NCI-H2227 (cell line): Measurements from ENCODE around the gene ACER2.

ENCODE experiments used
- DNase-seq: peaks from one replicate; lab custom pipeline; 2025; ENCODE audit not compliant: unreplicated experiment; lab: John Stamatoyannopoulos, UW

Gene ACER2

DNA sequence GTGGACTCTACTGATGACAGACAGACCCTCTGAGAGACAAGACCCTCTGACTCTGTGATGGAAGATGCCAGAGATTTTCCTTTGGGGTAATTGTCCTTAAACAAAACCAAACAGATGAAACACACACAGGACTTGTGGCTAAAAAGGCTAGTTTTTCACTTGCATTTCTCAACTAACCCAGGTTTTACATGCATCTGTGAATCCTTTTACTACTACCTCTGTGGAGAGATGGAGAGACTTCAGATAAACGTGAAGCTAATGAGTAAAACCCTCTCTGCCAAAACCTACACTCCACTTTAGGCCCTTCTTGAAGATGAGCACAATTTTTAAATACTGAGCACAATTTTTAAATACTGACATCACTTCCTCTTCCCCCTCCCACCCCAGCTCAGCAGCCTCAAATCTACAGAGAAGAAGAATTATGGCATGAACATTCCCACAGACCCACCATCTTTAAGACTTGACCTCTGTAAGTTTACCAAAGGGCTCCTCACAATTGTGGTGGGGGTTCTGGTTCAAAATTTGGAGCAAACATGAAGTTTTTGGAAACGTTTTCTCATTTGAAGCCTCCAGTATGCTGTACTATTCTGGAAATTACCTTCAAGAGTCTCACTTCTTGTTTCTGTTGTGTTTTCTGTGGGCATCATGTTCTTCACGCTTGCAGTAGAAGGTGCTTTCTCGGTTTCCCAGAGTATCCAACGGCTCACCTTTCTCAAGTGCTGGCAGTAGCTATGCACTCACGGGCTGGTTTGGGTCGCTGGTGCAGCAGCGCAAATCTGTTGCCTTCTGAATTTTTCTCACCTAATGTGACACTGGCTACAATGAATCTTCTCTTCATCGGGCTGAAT, 42.7 kb downstream of the ACER2 start:
- DNase-seq = no peak

DNA sequence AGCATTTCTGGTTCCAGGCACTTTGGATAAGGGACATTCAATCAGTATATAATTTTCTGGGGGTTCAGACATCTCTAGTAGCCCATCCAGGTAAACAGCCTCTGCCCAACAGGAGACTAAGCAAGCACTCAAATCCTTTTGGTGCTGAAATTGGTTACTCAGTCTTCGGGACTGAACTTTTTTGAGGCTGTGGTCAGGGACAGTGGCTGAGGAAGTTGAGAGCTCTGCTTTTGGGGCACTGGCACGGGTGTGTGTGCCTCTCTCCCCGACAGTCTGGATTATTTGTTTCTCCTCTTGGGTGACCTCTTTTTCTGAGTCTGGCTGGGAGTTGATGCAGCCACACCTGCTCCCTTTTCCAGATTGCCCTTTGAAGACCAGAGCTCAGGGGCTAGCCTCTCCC, 47.6 kb downstream of the ACER2 start:
- DNase-seq = no peak

DNA sequence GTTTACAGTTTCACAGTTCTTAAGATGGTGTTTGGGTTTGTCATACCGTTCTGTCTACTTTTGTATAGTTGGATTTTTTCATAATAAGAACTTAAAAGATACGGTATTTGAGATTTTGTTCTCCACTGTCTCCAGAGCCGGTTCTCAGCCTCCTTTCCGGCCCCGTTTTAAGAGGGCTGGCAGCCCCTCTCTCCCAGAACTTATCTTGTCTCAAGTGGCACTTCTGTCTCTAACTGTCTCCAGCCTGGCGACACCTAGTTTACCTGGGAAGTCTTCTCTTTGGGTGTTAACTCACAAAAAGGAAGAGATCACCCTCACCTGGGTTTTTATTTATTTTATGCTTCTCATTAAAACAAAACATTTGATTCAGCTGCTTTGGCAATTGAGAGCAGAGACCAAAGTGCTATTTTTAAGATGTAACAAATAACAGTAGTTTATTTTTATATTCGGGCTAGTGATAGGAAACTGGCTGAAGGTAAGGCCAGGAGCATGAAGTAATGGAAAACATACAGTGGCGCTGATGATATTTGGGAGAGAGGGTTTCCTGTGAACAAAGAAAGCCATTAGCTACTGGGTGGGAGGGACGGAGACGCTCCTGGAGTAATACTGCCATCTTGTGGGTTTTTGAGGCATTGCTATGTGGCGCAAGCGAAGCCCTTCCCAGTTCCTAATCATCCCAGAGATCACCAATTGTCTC, 48.3 kb downstream of the ACER2 start:
- DNase-seq = peak; percentile 78

DNA sequence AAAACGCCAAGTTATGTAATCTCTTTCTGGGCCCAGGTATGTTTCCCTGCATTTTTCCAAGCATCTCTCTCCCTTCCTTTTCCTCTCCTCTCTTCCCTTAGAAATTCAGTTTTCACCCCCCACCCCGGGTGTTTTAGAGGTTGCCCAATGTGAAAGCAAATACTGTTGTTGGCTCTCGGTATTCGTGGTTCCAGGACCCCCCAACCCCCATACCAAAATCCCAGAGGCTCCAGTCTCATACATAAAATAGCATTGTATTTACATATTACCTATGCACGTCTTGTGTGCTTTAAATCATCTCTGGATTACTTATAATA, 48.8 kb downstream of the ACER2 start:
- DNase-seq = no peak

DNA sequence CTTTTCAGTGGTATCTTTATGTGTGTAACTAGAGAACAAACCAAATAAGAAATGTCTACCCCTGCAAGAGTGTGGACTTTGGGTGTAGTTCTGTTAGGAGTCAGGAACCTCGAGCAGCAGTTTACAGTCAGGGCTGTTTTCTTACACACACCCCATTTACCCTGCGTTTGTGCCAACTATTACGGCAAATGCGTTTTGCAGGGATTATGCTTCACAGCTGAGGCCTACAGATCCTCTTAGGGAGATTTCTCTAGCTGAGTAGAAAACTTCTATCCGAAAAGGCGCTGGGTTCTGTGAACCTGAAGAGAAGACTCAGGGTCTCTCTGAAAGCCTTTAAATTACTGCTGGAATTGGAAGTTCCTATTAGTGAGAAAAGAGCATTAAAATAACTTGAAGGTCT, 51.4 kb downstream of the ACER2 start:
- DNase-seq = no peak

DNA sequence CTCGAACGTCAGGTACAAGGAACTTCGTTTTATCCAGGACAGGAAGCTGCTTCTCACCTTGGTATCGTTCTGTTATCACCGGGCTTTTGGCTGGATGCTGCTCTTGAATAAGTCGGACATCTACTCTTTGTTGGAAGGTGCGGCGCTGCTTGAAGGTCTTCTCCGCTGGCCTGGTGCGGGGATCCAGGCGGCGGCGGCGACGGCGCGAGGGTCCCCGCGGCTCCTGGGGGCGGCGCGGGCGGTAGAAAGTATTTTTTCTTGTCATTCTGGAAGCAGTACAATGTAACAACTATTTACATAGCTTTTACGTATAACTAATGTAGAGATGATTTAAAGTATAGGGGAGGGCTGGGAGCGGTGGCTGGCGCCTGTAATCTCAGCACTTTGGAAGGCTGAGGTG, 52.3 kb downstream of the ACER2 start:
- DNase-seq = no peak

DNA sequence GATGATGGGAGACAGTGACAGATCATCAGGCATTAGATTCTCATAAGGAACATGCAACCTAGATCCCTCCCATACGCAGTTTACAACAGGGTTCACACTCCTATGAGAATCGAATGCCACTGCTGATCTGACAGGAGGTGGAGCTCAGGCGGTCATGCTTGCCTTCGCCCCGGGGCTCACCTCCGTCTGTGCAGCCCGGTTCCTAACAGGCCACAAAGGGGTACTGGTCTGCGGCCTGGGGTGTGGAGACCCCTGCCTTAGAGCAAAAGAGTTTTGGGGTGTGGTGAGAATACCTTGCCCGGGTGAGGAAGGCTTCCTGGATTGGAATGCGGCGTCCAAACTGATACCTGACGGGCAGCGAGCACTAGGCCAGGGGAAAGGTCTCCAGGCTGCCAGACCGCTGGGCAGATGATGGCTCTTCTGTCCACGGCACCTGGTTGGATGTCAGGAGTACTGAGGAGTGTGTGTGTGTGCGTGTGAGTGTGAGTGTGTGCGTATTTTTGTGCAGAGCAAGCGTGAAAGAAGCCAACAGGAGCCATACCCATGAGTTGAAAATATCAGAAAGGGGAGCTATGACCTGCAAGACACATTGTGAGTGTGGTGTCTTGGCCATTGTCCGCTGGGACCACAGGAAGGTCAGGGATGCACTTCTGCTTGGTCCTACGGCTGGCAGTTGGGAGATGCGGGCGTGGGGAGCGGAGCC, 55.4 kb downstream of the ACER2 start:
- DNase-seq = no peak

DNA sequence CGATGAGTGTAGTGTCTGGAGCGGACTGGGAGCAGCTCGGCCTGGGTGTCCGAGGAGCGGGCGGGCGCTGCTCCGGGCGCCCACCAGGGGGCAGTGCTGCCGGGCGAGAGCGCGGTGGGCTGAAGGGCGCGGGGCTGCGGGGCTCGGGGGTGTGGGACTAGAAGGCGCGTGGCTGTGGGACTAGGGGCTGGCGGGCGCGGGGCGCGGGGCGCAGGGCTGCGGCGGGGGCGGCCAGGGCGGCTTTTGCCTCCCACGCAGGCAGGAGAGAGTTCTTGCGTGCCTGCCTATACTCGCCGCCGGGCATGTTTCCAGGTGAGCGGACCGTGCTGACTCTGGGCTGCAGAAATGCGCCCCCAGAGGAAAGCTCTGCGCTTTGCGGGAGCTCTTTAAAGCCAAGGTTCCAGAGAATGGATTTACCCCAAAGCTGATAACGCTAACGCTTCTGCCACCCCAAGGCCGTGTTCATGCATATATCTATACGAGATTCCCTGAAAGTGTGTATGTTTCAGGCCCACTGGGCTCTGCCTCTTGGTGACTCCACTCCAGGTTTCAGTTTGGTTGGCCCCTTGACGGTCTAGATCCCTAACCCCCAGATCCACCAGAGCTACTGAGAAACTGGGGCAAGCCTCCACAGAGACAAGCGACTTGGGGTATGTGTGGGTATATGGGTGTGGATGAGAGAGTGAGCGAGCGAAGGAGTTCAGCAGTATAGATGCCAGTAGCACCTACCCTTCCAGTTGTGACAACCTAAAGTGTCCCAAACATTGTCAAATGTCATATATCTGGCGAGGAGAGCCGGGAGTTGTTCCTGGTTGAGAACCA, 56.2 kb downstream of the ACER2 start:
- DNase-seq = peak; percentile 74

DNA sequence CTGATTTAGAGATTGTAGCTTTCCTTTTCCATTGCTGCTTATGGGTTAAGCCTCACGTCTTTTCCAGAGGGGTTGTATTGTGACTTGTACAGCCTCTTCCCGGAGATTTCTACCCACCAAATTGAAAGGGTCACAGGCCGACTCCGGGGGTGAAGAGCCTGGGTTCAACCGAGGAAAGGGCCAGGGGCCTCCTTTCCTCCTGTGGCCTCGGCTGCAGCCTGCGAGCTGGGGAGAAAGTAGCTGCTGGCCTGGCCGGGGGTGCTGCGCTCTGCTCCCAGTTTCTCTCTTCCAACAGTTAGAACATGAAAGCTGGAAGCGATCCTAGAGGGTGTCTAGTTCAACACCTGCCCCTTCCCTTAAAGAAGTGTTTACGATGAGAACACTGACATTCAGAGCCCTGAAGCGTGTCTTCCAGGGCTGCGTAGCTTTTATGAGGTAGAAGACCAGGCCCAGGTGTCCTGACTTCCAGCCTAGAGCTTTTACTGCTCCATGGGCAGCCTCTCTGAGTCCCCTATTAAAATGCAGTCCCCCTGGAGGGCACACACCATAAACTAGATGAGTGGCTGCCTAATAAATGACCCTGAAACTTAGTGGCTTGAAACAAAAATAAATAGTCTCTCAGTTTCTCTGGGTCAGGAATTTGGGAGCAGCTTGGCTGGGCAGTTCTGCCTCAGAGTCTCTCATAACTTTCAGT, 56.9 kb downstream of the ACER2 start:
- no peak for DNase-seq

DNA sequence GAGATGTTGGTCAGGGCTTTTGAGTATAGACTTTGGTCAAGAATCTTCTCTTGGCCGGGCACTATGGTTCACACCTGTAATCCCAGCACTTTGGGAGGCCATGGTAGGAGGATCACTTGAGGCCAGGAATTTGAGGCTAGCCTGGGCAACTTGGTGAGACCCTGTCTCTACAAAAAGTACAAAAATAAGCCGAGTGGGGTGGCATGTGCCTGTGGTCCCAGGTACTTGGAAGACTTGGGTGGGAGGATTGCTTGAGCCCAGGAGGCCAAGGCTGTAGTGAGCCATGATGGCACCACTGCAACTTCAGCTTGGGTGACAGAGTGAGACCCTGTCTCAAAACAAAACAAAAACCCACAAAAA, 57.5 kb downstream of the ACER2 start:
- no peak for DNase-seq

DNA sequence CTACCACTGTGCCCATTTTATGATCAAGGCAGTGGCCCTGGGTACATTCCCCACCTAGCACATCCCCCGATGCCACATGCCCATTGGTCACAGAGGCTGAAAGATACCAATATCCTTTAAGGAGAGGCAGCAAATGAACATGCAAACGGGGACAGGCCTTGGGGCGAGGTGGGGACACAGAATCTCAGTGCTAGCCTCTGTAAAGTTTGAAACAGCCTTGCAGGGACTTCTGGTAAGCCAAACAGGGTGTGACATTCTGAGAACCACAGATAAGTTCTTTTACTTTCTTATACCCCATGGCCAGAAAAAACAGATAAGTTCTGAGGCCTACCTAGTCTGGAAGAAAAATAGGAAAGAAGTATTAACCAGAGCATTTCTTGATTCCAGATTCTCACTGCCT, 60.5 kb downstream of the ACER2 start:
- no peak for DNase-seq

DNA sequence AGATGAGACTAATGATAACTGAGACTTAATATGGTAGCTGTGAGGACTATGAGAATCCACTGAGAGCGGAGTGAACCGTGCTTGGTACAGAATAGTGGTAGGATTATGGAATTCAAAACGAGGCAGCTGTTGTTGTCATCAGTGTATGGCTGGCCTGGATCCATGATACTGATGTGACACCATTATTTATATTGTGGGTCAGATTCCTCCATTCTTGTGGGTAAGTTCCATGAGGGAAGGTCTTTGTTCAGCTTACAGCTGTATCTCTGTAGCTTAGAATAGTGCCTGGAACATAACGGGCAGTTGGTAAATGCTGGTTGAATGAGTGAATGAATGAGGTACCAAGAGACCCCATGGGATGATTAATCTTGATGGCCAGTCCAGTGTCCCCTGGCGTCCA, 61.8 kb downstream of the ACER2 start:
- DNase-seq = no peak

DNA sequence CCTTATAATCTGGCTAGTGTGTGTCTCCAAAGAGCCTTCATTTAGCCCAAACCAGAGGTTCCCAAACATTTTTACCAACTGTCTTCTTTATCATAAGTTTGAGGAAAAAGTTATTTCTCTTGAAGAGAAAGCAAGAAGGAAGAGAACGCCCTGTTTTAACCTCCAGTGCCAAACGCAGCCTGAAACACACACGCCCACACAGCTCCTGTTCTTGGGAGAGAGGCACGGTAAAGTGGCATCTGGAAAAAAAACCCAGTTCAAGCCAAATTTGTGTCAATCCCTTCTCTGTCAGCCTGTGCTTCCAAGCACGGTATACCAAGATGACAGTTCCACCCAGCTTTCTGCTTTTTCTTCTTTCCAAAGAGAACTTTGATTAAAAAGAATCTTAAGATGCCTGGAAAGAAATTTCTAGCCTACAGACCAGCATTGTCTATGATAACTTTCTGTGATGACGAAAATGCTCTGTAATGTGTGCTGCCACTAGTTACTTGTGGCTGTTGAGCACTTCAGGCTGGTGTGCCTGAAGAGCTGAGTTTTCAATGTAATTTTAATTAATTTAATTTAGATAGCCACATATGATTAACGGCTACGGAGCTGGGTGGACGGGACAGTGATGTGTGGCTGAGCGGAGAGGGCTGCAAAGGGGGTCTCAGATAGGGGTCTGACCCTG, 62.3 kb downstream of the ACER2 start:
- DNase-seq = no peak

DNA sequence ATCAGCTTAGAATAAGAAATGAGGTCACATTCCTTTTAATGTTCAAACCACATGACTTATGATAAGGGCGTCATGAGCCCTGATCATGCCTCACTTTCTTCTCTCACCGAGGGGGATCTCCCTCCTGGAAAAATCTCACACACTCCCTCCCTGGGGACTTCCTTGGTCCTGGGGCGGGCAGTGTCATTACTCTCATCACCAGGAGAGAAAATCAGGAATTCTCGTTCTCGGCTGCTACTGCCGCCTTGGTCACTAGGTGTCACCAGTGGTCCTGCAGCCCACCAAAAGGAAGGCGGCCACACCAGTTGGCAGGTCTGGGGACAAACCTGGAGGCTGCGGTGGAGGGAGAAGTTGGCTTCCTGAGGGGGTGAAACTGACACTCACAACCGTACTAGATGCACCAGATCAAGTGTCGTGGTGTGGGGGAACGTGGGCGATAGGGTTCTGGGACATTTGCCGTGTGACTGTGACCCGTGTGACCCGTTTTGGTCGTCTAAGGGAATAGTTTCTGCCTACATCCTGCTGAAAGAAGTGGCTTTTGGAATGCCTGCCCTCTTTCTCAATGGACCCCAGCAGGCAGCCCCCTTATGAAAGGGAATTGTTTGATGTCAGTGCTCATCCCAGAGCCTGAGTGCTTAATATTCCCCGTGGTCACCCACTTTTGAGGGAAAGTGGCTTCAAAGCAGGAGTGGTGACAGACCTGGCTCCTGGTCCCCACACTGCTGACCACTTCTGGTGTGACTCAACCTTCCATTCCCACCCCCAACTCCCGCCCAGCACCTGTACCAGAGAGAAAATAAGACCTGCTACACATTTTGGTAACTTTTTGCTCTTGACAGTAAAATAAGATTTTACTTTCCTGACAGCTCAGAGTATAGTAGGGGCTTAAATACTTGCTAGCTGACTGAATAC, 63.2 kb downstream of the ACER2 start:
- DNase-seq = peak; percentile 77

DNA sequence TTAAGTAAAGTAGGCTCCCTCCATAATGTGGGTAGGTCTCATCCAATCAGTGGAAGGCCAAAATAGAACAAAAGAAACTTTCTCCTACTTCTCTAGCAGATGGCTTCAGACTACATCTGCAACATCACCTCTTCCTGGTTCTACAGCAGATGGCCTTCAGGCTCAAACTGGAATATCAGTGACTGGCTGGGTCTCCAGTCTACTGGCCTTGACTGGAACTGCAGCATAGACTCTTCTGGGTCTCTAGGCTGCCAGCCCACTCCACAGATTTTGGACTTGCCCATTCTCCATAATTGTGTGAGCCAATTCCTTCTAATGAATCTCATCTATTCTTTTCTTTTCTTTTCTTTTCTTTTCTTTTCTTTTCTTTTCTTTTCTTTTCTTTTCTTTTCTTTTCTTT, 64.8 kb downstream of the ACER2 start:
- DNase-seq = no peak

DNA sequence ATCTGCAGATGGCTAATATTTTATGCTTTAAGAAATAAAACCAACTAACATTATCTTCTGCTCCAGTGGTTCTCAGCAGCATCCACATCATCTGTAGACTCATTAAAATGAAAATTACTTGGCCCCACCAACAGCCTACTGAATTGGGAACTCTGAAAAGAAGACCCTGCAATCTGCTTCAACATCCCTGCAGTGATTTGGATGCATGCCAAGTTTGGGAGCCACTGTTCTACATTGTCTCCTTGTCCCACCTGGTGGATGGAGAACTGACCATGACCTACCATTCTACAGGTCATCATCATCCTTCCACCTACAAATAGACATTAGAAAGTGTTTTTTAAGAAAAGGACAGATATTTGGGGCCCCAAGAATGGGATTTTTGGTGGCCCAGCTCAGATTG, 71.1 kb downstream of the ACER2 start:
- peak; percentile 58 for DNase-seq

DNA sequence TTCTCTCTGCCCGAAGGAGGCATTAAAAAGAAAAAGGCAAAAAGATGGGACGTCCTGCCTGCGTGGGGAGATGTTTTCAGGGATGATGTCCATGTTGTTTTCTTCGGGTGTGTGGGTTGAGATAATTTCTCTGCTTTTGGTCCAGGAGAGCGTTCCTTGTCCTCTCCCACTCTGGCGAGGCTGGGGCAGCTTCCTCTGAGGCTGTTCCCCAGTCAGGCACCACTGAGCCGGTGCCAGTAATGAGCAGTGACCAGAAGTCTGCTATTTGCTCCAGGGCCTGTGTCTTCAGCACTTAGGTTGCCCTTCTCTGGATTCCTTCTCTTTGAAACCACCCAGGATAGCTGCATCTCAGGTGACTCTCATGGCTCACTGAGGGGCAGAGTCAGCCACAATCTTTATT, 71.5 kb downstream of the ACER2 start:
- no peak for DNase-seq

DNA sequence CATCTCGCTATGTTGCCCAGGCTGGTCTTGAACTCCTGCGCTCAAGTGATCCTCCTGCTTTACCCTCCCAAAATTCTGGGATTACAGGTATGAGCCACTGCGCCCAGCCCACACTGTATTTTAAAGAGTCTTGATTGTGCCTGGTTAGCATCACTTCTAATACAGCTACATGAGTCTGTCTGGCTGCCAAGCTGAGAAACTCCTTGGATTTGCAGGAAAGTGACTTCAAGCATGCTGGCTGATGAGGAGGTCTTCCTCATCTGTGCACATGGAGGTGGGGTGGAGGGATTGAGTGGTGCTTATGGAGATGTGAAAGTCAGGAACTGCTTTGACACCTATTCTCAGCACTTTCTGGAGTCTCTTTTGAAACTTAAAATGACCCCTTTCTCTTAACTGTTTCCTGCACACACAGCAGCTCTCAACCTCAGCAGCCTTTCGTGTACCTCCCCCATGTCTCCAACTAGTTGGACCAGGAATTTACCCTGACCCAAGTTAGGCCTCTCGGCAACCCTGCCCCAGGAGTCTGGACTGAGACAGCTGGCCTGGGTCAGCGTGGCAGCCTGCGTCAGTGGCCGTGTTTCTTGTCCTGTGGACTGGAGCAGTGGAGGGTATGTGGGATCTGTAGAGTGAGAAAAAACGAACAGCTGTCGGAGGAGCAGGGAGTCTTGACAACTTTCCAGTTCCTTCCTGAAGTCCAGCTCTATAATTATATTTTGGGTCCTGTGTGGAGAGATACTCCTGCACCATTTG, 72.5 kb downstream of the ACER2 start:
- DNase-seq = no peak
